GM23338 (cell line): Measurements from ENCODE around the gene PLEKHN1. TPM values are rescaled to one million over a fixed set of nuclear protein-coding genes. Genes with fewer than 3 reads are reported as not detected.

Experiments used
- ATAC-seq: fragments of 200-7000 bp; cut with Tn5 transposase; 3 replicates; pipeline ENCODE4 v1.9.1; 2020
- DNase-seq: peaks from one replicate; pipeline ENCODE4 v3.0.0-alpha.2; 2015; ENCODE audit warnings: low spot score
- H2AFZ ChIP-seq: fragments of 200-600 bp; sonication (generic); 2 replicates; pipeline ENCODE4 v1.8.0; 2016; ENCODE audit warnings: antibody characterized with exemption, mild to moderate bottlenecking, moderate library complexity
- H3F3A ChIP-seq: fragments of 200-600 bp; sonication (generic); replicated peaks from 2 replicates; pipeline ENCODE4 v1.8.0; 2017; ENCODE audit warnings: antibody characterized with exemption, mixed run types, low read depth
- H3K27ac ChIP-seq: fragments of 200-600 bp; sonication (generic); 2 replicates; pipeline ENCODE4 v1.6.1; 2016; ENCODE audit warnings: low read depth
- H3K27me3 ChIP-seq: fragments of 200-600 bp; sonication (generic); 2 replicates; pipeline ENCODE4 v1.8.0; 2016; ENCODE audit warnings: mild to moderate bottlenecking, mixed run types, moderate library complexity; ENCODE audit not compliant: insufficient read depth
- H3K36me3 ChIP-seq: fragments of 200-600 bp; sonication (generic); 2 replicates; pipeline ENCODE4 v1.8.0; 2016; ENCODE audit warnings: mild to moderate bottlenecking; ENCODE audit not compliant: insufficient read depth
- H3K4me1 ChIP-seq: fragments of 200-600 bp; sonication (generic); 2 replicates; pipeline ENCODE4 v1.8.0; 2016; ENCODE audit warnings: mild to moderate bottlenecking, moderate library complexity; ENCODE audit not compliant: insufficient read depth
- H3K4me2 ChIP-seq: fragments of 200-600 bp; sonication (generic); 2 replicates; pipeline ENCODE4 v1.7.1; 2017; ENCODE audit warnings: mixed run types
- H3K4me3 ChIP-seq: fragments of 200-600 bp; sonication (generic); 2 replicates; pipeline ENCODE4 v1.6.1; 2016; ENCODE audit warnings: mixed run types
- H3K79me2 ChIP-seq: fragments of 200-600 bp; sonication (generic); replicated peaks from 2 replicates; pipeline ENCODE4 v1.8.0; 2017; ENCODE audit warnings: mild to moderate bottlenecking; ENCODE audit not compliant: insufficient read depth
- H3K9me2 ChIP-seq: fragments of 200-600 bp; sonication (generic); 2 replicates; pipeline ENCODE4 v1.8.0; 2017; ENCODE audit not compliant: insufficient read depth
- H4K20me1 ChIP-seq: fragments of 200-600 bp; sonication (generic); replicated peaks from 2 replicates; pipeline ENCODE4 v1.8.0; 2017; ENCODE audit warnings: mild to moderate bottlenecking; ENCODE audit not compliant: insufficient read depth
- H3K27ac Mint-ChIP-seq: 2 replicates; pipeline ENCODE4 v1.8.0; 2020; ENCODE audit warnings: inconsistent platforms, mild to moderate bottlenecking, moderate library complexity, mixed read lengths
- H3K27me3 Mint-ChIP-seq: 3 replicates; pipeline ENCODE4 v1.8.0; 2022; ENCODE audit warnings: low read depth, mild to moderate bottlenecking, moderate library complexity, mixed read lengths, inconsistent platforms; ENCODE audit not compliant: insufficient read depth, poor library complexity
- H3K36me3 Mint-ChIP-seq: 3 replicates; pipeline ENCODE4 v1.8.0; 2021; ENCODE audit warnings: low read depth, mild to moderate bottlenecking, inconsistent platforms, moderate library complexity, mixed read lengths
- H3K4me1 Mint-ChIP-seq: 3 replicates; pipeline ENCODE4 v1.8.0; 2020; ENCODE audit warnings: mild to moderate bottlenecking, inconsistent platforms, mixed read lengths
- H3K4me3 Mint-ChIP-seq: 3 replicates; pipeline ENCODE4 v1.8.0; 2021; ENCODE audit warnings: moderate library complexity, mild to moderate bottlenecking, inconsistent platforms, mixed read lengths
- H3K9me3 Mint-ChIP-seq: 3 replicates; pipeline ENCODE4 v1.8.0; 2020; ENCODE audit warnings: moderate library complexity, mild to moderate bottlenecking, inconsistent platforms, mixed read lengths
- CREB1 ChIP-seq: fragments of 250-450 bp; sonication (Bioruptor Pico); IDR thresholded peaks from 2 replicates; pipeline ENCODE4 v1.5.0; 2020; ENCODE audit warnings: low read depth, mild to moderate bottlenecking, moderate library complexity
- CTCF ChIP-seq, 2 experiments: fragments of 200-600 bp in 1 of 2; sonication (generic) in 1 of 2; conservative IDR thresholded peaks; 2 replicates each; pipeline versions ENCODE4 v1.5.1 to v1.6.1; 2016 to 2017; ENCODE audit warnings: antibody characterized with exemption in 2 of 2, low read depth in 2 of 2, mild to moderate bottlenecking in 2 of 2, moderate library complexity in 1 of 2
- EZH2 ChIP-seq: fragments of 200-600 bp; sonication (generic); IDR thresholded peaks from one replicate; pipeline ENCODE4 v1.8.0; 2017; ENCODE audit warnings: antibody characterized with exemption, mild to moderate bottlenecking, low read depth; ENCODE audit not compliant: unreplicated experiment
- JUNB ChIP-seq: IDR thresholded peaks from one replicate; pipeline ENCODE4 v1.6.1; 2016; ENCODE audit warnings: antibody characterized with exemption; ENCODE audit not compliant: unreplicated experiment
- ZNF114 ChIP-seq: fragments of 250-450 bp; sonication (Bioruptor Pico); IDR thresholded peaks from 2 replicates; pipeline ENCODE4 v1.5.0; 2020; ENCODE audit warnings: mild to moderate bottlenecking, moderate library complexity
- ZNF331 ChIP-seq: fragments of 250-450 bp; sonication (Bioruptor Pico); IDR thresholded peaks from 2 replicates; pipeline ENCODE4 v1.5.0; 2020; ENCODE audit warnings: low read depth, mild to moderate bottlenecking, moderate library complexity
- ZNF462 ChIP-seq: fragments of 250-450 bp; sonication (Bioruptor Pico); IDR thresholded peaks from 2 replicates; pipeline ENCODE4 v1.5.0; 2020; ENCODE audit warnings: mild to moderate bottlenecking, moderate library complexity
- polyA plus RNA-seq: library from polyadenylated mRNA; unstranded; fragments of >200 nt; fragmentation: Nextera tagmentation; extraction: Ambion mirVana; gene quantifications from 2 replicates; pipeline ENCODE4 v1.2.1, GENCODE V29; 2016
- total RNA-seq: library from RNA; depleted of rRNA; stranded (reverse); fragments of >200 nt; shearing (Covaris generic); gene quantifications from 2 replicates; pipeline ENCODE4 v1.2.3, GENCODE V29; 2014

The PLEKHN1 gene
- total and polyA plus RNA-seq, 2 experiments from 2014 or later: 1.4 to 3.3 TPM

GRCh38 chr1:937521-937920, 28.8 kb upstream of the PLEKHN1 start (continued):
- no peak for TF ChIP-seq ZNF462 (CRISPR knock-in tag)
- TF ChIP-seq EZH2: no peak
- TF ChIP-seq JUNB: no peak
- no peak for TF ChIP-seq CREB1 (CRISPR knock-in tag)

GRCh38 chr1:938088-938683, 28.1 kb upstream of the PLEKHN1 start:
- Histone ChIP-seq H2AFZ (no peak overlapping the region), H3K4me3 (no peak overlapping the region), H3K79me2 (no peaks in the 10 kb centered on the region), H4K20me1 (no peaks in the 10 kb centered on the region), H3F3A (no peaks in the 10 kb centered on the region), H3K27me3 (peaks cover 89% of the 10 kb centered on the region), H3K36me3 (no peaks in the 10 kb centered on the region), H3K4me2 (no peak overlapping the region), H3K9me2 (no peaks in the 10 kb centered on the region), H3K27ac (no peak overlapping the region), H3K4me1 (peaks cover 3% of the 10 kb centered on the region; the same call in 1 of the 2 replicates)
- Mint-ChIP-seq H3K36me3 (no peaks in the 10 kb centered on the region), H3K27me3 (peaks cover 70% of the 10 kb centered on the region), H3K4me1 (peaks cover 14% of the 10 kb centered on the region), H3K4me3 (no peak overlapping the region), H3K9me3 (no peaks in the 10 kb centered on the region; the same call in 2 of the 3 replicates), H3K27ac (no peak overlapping the region)
- ATAC-seq (no peak), DNase-seq (no peak)
- no peak for TF ChIP-seq ZNF331 (CRISPR knock-in tag)
- peak in 1 of 2 experiments; percentile 29; a peak in 2 of 4 replicates for TF ChIP-seq CTCF (conservative IDR thresholded peaks at IDR 0.05; ENCODE audit: low read depth in 2 of 2)
- TF ChIP-seq ZNF462 (CRISPR knock-in tag): no peak
- no peak for TF ChIP-seq CREB1 (CRISPR knock-in tag)
- TF ChIP-seq ZNF114 (CRISPR knock-in tag): no peak
